ENCODE results near the gene TMEM255B. TPM values are rescaled to one million over a fixed set of nuclear protein-coding genes. Genes with fewer than 3 reads are reported as not detected.

The TMEM255B gene
- total RNA-seq, 1 donor from 2014 or later: 8.4 TPM

DNA sequence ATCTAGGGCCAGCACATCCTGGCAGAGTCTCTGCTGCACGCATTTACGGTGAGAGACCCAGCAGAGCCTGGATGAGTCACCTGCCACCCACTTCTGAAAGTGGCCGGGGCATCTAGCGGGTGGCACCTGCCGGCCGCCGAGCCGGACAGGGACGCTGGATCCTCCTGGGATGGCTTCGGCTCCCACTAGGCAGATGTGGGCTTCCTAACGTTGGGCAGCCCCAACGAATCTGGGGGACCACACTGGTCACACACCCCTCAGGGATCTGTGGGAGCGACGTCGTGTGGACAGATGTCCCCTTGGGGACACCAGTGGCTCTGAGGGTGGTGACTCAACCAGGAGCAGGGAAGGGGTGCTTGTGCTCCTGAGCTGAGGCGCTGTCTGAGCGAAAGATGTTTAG, 32.2 kb downstream of the TMEM255B start:
- Mint-ChIP-seq H3K4me3 (ENCODE audit: unreplicated experiment) (no peak overlapping the region), H3K4me1 (ENCODE audit: low read depth, unreplicated experiment) (peaks cover 5% of the 10 kb centered on the region)

DNA sequence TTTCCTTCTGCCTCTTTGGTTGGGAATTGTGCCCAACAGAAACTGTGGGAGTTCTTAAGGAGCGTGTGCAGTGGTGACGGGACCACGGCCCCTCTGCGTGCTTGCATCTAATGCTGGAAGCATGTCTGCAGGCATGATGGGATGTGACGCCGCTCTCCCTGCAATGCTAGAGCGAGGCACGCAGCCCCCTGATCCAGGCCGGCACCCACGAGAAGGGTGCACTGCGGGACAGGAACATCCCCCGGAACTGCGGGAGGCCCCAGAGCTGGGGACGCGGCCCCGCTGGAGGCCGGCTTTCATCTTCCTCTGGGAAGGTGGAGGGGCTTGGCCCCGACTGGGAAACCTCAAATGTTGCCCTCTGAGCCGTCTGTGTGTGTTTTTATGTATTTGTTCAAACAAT, 32.7 kb downstream of the TMEM255B start:
- Histone ChIP-seq H3K9me3 (ENCODE audit: insufficient read depth, low read depth, low read length) (no peaks in the 10 kb centered on the region), H3K4me1 (ENCODE audit: insufficient read depth, low read length) (no peaks in the 10 kb centered on the region), H2AFZ (ENCODE audit: low read depth, low read length) (no peak overlapping the region), H3K79me2 (ENCODE audit: insufficient read depth, low read length) (no peaks in the 10 kb centered on the region), H3K36me3 (ENCODE audit: insufficient read depth, low read length) (no peaks in the 10 kb centered on the region), H3K27me3 (ENCODE audit: insufficient read depth, low read length) (peaks cover 7% of the 10 kb centered on the region), H3K9ac (ENCODE audit: low read length) (no peak overlapping the region), H3K4me2 (ENCODE audit: low read length) (no peak overlapping the region), H3K4me3 (ENCODE audit: insufficient read depth, low read depth, low read length) (no peak overlapping the region), H3K27ac (ENCODE audit: low read depth, low read length) (no peak overlapping the region), H4K20me1 (ENCODE audit: insufficient read depth, low read length) (no peaks in the 10 kb centered on the region)
- Mint-ChIP-seq H3K36me3 (ENCODE audit: low read depth, unreplicated experiment) (peaks cover 17% of the 10 kb centered on the region), H3K4me1 (ENCODE audit: low read depth, unreplicated experiment) (peaks cover 5% of the 10 kb centered on the region), H3K9me3 (ENCODE audit: unreplicated experiment) (peaks cover 4% of the 10 kb centered on the region), H3K4me3 (ENCODE audit: unreplicated experiment) (no peak overlapping the region), H3K27ac (ENCODE audit: unreplicated experiment) (no peak overlapping the region), H3K27me3 (ENCODE audit: low read depth, unreplicated experiment) (peaks cover 37% of the 10 kb centered on the region)
- DNase-seq (ENCODE audit: low read depth) (no peak), FAIRE-seq (no peak)
- TF ChIP-seq, protein P1, sequence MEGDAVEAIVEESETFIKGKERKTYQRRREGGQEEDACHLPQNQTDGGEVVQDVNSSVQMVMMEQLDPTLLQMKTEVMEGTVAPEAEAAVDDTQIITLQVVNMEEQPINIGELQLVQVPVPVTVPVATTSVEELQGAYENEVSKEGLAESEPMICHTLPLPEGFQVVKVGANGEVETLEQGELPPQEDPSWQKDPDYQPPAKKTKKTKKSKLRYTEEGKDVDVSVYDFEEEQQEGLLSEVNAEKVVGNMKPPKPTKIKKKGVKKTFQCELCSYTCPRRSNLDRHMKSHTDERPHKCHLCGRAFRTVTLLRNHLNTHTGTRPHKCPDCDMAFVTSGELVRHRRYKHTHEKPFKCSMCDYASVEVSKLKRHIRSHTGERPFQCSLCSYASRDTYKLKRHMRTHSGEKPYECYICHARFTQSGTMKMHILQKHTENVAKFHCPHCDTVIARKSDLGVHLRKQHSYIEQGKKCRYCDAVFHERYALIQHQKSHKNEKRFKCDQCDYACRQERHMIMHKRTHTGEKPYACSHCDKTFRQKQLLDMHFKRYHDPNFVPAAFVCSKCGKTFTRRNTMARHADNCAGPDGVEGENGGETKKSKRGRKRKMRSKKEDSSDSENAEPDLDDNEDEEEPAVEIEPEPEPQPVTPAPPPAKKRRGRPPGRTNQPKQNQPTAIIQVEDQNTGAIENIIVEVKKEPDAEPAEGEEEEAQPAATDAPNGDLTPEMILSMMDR (IDR thresholded peaks at IDR 0.05; ENCODE audit: insufficient read depth, low read depth, low read length): no peak
- TF ChIP-seq EZH2 (IDR thresholded peaks at IDR 0.05; ENCODE audit: insufficient read depth, low read length): no peak

More for the DNA sequence above, 32.2 kb downstream of the TMEM255B start:
- no peak for DNase-seq (ENCODE audit: low read depth)
- H3K36me3 Mint-ChIP-seq (ENCODE audit: low read depth, unreplicated experiment): peaks cover 17% of the 10 kb centered on the region
- FAIRE-seq: no peak
- no peak overlapping the region for H3K4me2 ChIP-seq (ENCODE audit: low read length)
- no peak overlapping the region for H3K27ac ChIP-seq (ENCODE audit: low read depth, low read length)
- no peak for TF ChIP-seq EZH2 (IDR thresholded peaks at IDR 0.05; ENCODE audit: insufficient read depth, low read length)
- TF ChIP-seq, protein P1 (IDR thresholded peaks at IDR 0.05; ENCODE audit: insufficient read depth, low read depth, low read length): no peak
- peaks cover 37% of the 10 kb centered on the region for H3K27me3 Mint-ChIP-seq (ENCODE audit: low read depth, unreplicated experiment)
- H4K20me1 ChIP-seq (ENCODE audit: insufficient read depth, low read length): no peaks in the 10 kb centered on the region
- no peaks in the 10 kb centered on the region for H3K4me1 ChIP-seq (ENCODE audit: insufficient read depth, low read length)
- no peak overlapping the region for H3K4me3 ChIP-seq (ENCODE audit: insufficient read depth, low read depth, low read length)
- no peak overlapping the region for H3K9ac ChIP-seq (ENCODE audit: low read length)
- H3K9me3 Mint-ChIP-seq (ENCODE audit: unreplicated experiment): peaks cover 4% of the 10 kb centered on the region
- H3K79me2 ChIP-seq (ENCODE audit: insufficient read depth, low read length): no peaks in the 10 kb centered on the region
- H3K27me3 ChIP-seq (ENCODE audit: insufficient read depth, low read length): peaks cover 7% of the 10 kb centered on the region
- H3K27ac Mint-ChIP-seq (ENCODE audit: unreplicated experiment): no peak overlapping the region
- no peak overlapping the region for H2AFZ ChIP-seq (ENCODE audit: low read depth, low read length)
- H3K36me3 ChIP-seq (ENCODE audit: insufficient read depth, low read length): no peaks in the 10 kb centered on the region
- peaks cover 3% of the 10 kb centered on the region for H3K9me3 ChIP-seq (ENCODE audit: insufficient read depth, low read depth, low read length)

DNA sequence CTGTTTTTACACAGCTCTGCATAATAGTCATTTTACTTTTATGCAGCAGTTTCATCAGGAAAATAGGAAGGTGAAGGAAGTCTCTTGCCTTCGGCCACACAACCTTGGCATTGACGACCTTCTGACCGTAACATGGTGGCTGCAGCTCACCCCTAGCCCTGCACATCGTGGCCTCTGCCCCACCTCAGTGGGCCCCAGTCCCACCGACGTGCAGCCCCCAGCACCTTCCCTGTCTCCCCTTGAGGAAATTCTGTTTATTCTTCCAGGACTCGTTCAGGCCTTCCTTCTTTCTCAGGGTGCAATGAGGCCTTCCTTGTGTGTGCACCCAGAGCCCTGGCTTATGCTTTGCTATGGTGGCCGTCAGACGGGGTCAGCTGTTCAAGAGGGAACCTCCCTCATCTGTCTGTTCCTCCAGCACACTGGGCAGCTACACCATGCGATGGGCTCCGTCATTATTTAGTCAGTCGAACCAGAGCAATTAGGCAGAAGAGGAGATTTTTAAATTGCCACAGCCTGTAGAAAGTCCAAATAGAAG, 33.3 kb downstream of the TMEM255B start:
- no peak for FAIRE-seq
- no peak overlapping the region for H3K4me3 Mint-ChIP-seq (ENCODE audit: unreplicated experiment)
- H2AFZ ChIP-seq (ENCODE audit: low read depth, low read length): no peak overlapping the region
- no peaks in the 10 kb centered on the region for H4K20me1 ChIP-seq (ENCODE audit: insufficient read depth, low read length)
- no peak overlapping the region for H3K27ac Mint-ChIP-seq (ENCODE audit: unreplicated experiment)
- H3K79me2 ChIP-seq (ENCODE audit: insufficient read depth, low read length): no peaks in the 10 kb centered on the region
- DNase-seq (ENCODE audit: low read depth): no peak
- H3K4me3 ChIP-seq (ENCODE audit: insufficient read depth, low read depth, low read length): no peak overlapping the region
- H3K4me1 Mint-ChIP-seq (ENCODE audit: low read depth, unreplicated experiment): peaks cover 5% of the 10 kb centered on the region
- H3K36me3 ChIP-seq (ENCODE audit: insufficient read depth, low read length): no peaks in the 10 kb centered on the region
- TF ChIP-seq, protein P1 (IDR thresholded peaks at IDR 0.05; ENCODE audit: insufficient read depth, low read depth, low read length): no peak
- TF ChIP-seq EZH2 (IDR thresholded peaks at IDR 0.05; ENCODE audit: insufficient read depth, low read length): no peak
- no peak overlapping the region for H3K9ac ChIP-seq (ENCODE audit: low read length)
- no peaks in the 10 kb centered on the region for H3K4me1 ChIP-seq (ENCODE audit: insufficient read depth, low read length)
- peaks cover 4% of the 10 kb centered on the region for H3K9me3 Mint-ChIP-seq (ENCODE audit: unreplicated experiment)
- H3K27me3 Mint-ChIP-seq (ENCODE audit: low read depth, unreplicated experiment): peaks cover 37% of the 10 kb centered on the region
- no peaks in the 10 kb centered on the region for H3K9me3 ChIP-seq (ENCODE audit: insufficient read depth, low read depth, low read length)
- no peak overlapping the region for H3K27ac ChIP-seq (ENCODE audit: low read depth, low read length)
- H3K27me3 ChIP-seq (ENCODE audit: insufficient read depth, low read length): peaks cover 7% of the 10 kb centered on the region
- peaks cover 17% of the 10 kb centered on the region for H3K36me3 Mint-ChIP-seq (ENCODE audit: low read depth, unreplicated experiment)
- H3K4me2 ChIP-seq (ENCODE audit: low read length): no peak overlapping the region
